GM12873 (cell line): ENCODE data around the gene HOXB7.

Experiments used
- CTCF ChIP-seq: IDR thresholded peaks from 2 replicates; pipeline ENCODE4 v1.5.1; 2012; ENCODE audit warnings: low read depth, mild to moderate bottlenecking, moderate library complexity, low read length, control low read depth; ENCODE audit not compliant: insufficient read depth; ENCODE audit errors: missing control alignments

HOXB7 gene

GRCh38 chr17:48617471-48618255 is 6.8 kb upstream of the HOXB7 start:
- TF ChIP-seq CTCF = no peak

- TF ChIP-seq CTCF = no peak
Measured at GRCh38 chr17:48616717-48617470, 6.1 kb upstream of the HOXB7 start.

- TF ChIP-seq CTCF = no peak
Measured at GRCh38 chr17:48615963-48616716, 5.3 kb upstream of the HOXB7 start.

- no peak for TF ChIP-seq CTCF
Measured at GRCh38 chr17:48615047-48615962, 4.5 kb upstream of the HOXB7 start, which contains the start of gene HOXB8. Gene HOXB8, minus strand, starts transcription at chr17:48615292. Its CDS starts 588 bp downstream, at chr17:48614704.

- no peak for TF ChIP-seq CTCF
Measured at GRCh38 chr17:48613862-48614694, 3.3 kb upstream of the HOXB7 start.

- peak; percentile 35 for TF ChIP-seq CTCF
Measured at GRCh38 chr17:48612854-48613691, 2.3 kb upstream of the HOXB7 start.
